GM23338 (cell line): Measurements from ENCODE around the gene RPS18.
A peak's percentile ranks its signal among the peaks of the same experiment; 100 is the strongest.

Source experiments
- EZH2 ChIP-seq: fragments of 200-600 bp; sonication (generic); IDR thresholded peaks from one replicate; pipeline ENCODE4 v1.8.0; 2017; ENCODE audit warnings: antibody characterized with exemption, mild to moderate bottlenecking, low read depth; ENCODE audit not compliant: unreplicated experiment
- EZH2phosphoT487 ChIP-seq: fragments of 200-600 bp; sonication (generic); IDR thresholded peaks from one replicate; pipeline ENCODE4 v1.8.1; 2018; ENCODE audit warnings: antibody characterized with exemption; ENCODE audit not compliant: unreplicated experiment
- POLR2AphosphoS5 ChIP-seq: IDR thresholded peaks from 2 replicates; pipeline ENCODE4 v1.6.1; 2016; ENCODE audit warnings: antibody characterized with exemption, low read depth
- TF ChIP-seq, protein P1 (sequence below), 2 experiments: fragments of 200-600 bp in 1 of 2; sonication (generic) in 1 of 2; conservative IDR thresholded peaks; 2 replicates each; pipeline versions ENCODE4 v1.5.1 to v1.6.1; 2016 to 2017; ENCODE audit warnings: antibody characterized with exemption in 2 of 2, low read depth in 2 of 2, mild to moderate bottlenecking in 2 of 2, moderate library complexity in 1 of 2

DNA sequence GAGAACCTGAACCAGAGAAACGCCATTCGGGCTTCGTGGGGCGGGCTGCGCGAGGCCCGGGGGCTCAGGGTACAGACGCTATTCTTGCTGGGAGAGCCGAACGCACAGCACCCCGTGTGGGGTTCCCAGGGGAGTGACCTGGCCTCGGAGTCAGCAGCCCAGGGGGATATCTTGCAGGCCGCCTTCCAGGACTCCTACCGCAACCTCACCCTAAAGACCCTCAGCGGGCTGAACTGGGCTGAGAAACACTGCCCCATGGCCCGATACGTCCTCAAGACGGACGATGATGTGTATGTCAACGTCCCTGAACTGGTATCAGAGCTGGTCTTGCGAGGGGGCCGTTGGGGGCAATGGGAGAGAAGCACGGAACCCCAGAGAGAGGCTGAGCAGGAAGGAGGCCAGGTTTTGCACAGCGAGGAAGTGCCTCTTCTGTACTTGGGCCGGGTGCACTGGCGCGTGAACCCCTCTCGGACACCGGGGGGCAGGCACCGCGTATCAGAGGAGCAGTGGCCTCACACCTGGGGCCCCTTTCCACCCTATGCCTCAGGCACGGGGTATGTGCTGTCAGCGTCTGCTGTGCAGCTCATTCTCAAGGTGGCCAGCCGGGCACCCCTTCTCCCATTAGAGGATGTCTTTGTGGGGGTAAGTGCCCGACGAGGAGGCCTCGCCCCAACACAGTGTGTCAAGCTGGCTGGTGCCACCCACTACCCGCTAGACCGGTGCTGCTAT is 6.0 kb downstream of the RPS18 start:
- TF ChIP-seq, protein P1, sequence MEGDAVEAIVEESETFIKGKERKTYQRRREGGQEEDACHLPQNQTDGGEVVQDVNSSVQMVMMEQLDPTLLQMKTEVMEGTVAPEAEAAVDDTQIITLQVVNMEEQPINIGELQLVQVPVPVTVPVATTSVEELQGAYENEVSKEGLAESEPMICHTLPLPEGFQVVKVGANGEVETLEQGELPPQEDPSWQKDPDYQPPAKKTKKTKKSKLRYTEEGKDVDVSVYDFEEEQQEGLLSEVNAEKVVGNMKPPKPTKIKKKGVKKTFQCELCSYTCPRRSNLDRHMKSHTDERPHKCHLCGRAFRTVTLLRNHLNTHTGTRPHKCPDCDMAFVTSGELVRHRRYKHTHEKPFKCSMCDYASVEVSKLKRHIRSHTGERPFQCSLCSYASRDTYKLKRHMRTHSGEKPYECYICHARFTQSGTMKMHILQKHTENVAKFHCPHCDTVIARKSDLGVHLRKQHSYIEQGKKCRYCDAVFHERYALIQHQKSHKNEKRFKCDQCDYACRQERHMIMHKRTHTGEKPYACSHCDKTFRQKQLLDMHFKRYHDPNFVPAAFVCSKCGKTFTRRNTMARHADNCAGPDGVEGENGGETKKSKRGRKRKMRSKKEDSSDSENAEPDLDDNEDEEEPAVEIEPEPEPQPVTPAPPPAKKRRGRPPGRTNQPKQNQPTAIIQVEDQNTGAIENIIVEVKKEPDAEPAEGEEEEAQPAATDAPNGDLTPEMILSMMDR (conservative IDR thresholded peaks at IDR 0.05; ENCODE audit: low read depth in 2 of 2) = peak in 1 of 2 experiments; percentile 38; a peak in 2 of 4 replicates
- TF ChIP-seq EZH2phosphoT487 = no peak
- TF ChIP-seq POLR2AphosphoS5 = no peak
- TF ChIP-seq EZH2 = no peak
